Fibroblast of the aortic adventitia (primary cell): ENCODE data around the gene FMN1. TPM values are rescaled to one million over a fixed set of nuclear protein-coding genes. Genes with fewer than 3 reads are reported as not detected.

ENCODE experiments used
- DNase-seq: peaks from one replicate; pipeline ENCODE4 v3.0.0-alpha.2; 2010; ENCODE audit warnings: low read depth
- H3K4me3 ChIP-seq: 2 replicates; pipeline ENCODE4 v1.5.1; 2011; ENCODE audit warnings: low read depth, mild to moderate bottlenecking, control low read depth, low read length, moderate library complexity
- total RNA-seq: library from RNA; depleted of rRNA; stranded (reverse); fragments of >200 nt; gene quantifications from 2 replicates; pipeline ENCODE4 v1.2.3, GENCODE V29; 2012; ENCODE audit warnings: low replicate concordance
- TF ChIP-seq, protein P1 (sequence below): IDR thresholded peaks from 2 replicates; pipeline ENCODE4 v1.5.1; 2011; ENCODE audit warnings: mild to moderate bottlenecking, low read length, control low read depth, inconsistent platforms; ENCODE audit not compliant: insufficient read depth

FMN1 gene
- total RNA-seq, 1 donor: 1.1 TPM

DNA sequence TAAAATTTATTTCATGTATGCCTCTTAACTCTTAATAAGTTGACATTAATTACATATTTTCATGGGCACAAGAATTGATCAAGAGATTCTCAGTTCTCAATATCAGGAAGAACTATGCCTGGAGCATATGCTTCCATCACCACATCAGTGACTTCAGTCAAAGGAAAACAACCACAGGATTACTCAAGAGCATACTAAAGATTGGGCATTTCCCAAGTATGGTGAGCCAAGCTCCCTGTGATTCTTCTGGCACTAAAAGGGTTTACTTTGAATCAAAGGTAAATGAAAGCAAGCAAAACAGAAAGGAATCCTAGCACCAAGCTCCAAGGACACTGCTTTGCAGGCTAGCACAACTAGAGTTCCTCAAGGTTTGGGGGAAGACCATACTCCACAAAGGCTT, 44.6 kb downstream of the FMN1 start:
- TF ChIP-seq, protein P1, sequence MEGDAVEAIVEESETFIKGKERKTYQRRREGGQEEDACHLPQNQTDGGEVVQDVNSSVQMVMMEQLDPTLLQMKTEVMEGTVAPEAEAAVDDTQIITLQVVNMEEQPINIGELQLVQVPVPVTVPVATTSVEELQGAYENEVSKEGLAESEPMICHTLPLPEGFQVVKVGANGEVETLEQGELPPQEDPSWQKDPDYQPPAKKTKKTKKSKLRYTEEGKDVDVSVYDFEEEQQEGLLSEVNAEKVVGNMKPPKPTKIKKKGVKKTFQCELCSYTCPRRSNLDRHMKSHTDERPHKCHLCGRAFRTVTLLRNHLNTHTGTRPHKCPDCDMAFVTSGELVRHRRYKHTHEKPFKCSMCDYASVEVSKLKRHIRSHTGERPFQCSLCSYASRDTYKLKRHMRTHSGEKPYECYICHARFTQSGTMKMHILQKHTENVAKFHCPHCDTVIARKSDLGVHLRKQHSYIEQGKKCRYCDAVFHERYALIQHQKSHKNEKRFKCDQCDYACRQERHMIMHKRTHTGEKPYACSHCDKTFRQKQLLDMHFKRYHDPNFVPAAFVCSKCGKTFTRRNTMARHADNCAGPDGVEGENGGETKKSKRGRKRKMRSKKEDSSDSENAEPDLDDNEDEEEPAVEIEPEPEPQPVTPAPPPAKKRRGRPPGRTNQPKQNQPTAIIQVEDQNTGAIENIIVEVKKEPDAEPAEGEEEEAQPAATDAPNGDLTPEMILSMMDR: no peak
- H3K4me3 ChIP-seq: no peak overlapping the region
- peak; percentile 18 for DNase-seq

DNA sequence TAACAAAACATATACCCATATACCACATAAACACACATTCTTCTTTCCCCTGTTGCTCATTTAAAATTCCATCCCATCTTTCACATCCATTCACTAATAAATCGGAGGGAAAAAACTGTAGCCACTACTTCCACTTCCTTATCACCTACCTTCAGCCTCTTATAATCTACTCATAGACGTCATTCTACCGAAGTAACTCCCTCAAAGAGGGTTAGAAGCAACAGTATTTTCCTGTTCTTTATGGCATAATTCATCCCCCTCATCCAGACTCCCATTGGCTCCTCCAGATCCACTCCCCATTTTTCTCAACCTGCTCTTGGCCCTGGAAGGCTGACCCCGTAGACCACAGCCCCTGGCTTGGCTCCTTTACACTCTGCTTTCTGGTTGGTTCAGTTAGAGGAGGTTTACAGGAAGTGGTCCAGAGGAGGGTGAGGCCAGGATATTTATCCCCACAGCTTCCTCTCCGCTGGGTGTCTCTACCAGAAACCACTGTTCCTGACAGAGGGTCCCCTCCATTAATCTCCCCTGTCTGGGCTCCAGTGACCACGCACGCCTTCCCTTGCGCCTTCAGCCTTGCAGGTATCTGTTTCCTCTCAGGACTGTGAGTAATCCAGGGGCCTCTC, 46.3 kb downstream of the FMN1 start:
- TF ChIP-seq, protein P1: no peak
- DNase-seq: no peak
- no peak overlapping the region for H3K4me3 ChIP-seq

DNA sequence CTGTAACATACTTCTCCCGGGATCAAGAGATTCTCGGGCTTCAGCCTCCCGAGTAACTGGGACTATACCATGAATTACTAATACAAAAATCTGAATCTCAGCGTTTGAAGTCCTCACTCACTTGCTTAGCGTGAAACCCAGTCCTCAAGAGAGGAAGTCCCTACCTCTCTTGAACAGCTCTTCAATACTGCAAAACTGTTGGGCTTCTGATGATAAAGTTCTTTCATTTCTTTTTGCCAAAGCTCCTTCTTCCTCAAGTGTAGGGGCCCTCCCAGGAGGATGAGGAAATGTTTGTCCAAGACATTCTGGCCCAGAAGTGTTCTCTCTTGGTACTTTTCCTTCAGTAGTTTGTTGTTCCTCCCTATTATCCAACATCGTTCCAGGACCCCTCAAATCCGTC, 48.5 kb downstream of the FMN1 start:
- TF ChIP-seq, protein P1: no peak
- DNase-seq: no peak
- H3K4me3 ChIP-seq: no peak overlapping the region

DNA sequence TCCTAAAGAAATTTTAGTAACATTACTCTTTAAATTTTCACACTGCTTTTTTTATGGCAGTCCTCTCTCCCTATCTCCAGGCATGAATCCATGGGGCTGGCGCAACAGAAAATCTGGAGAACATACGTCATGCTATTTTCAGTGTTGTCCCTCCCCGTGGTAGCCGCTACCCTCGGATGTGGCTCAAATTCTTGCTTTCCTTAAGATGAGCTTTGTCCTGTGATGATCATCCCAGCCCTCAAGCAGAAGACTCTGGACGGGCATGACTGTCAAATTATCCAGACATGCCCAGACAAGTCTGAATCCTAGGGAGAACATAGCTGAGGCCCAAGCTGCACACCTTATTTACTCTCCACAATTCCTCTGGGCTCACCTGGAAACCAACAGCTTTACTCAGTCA, 49.1 kb downstream of the FMN1 start:
- H3K4me3 ChIP-seq: no peak overlapping the region
- DNase-seq: no peak
- TF ChIP-seq, protein P1: no peak

DNA sequence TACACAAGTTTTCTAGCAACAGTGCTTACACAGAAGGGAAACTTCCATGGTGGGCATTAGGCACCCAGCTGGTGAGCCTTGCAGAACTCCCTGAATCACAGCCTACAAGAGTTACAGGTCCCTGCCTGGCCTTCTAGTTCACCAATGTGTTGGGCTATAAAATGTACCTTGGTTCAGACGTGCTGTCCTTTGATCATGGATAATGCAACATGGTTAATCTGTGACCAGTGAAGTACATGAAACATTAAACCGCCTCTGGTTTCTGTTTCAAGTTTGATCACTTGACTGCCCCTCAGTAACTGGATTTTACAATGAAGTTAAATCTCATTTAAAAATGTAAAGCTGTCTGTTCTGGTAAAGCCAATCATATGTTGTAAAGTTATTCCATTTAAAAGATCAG, 51.8 kb downstream of the FMN1 start:
- DNase-seq: no peak
- TF ChIP-seq, protein P1: no peak
- no peak overlapping the region for H3K4me3 ChIP-seq

DNA sequence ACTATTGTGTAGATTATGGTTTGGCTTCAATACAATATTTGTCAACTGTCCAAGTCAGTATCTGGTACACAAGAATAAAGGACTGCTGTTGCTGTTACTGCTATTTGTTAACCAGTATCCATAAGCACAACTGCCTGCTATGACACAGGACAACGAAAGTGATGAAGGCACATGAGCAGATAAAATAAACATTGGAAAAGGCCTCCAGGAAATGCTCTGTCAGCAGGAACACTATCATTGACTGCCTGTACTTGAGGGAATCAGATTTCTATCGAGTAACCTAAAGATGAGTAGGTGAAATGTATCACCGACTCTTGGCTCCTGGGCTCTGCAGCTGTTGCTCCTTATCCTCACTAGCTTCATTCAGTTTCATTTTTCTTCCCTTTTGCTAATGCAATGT, 56.5 kb downstream of the FMN1 start:
- DNase-seq: no peak
- TF ChIP-seq, protein P1: no peak
- no peak overlapping the region for H3K4me3 ChIP-seq

DNA sequence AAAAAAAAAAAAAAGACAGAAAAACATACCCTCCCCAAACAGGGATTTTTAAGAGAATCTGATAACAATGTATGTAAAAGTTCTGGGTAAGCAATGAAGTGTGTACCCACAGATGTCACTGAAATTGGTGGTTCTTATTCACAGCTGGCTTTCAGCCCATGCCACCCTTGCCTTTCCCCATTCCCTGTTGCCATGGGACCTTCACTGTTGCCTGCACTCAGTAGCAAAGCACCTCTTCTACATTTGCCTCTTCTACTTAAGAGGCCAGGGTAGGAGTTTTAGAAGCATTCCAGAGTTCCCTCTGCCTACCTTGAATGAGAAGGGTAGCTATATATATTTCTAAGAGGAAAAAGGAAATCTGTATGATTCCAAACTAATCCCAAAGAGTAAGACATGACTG, 57.4 kb downstream of the FMN1 start:
- DNase-seq: no peak
- H3K4me3 ChIP-seq: no peak overlapping the region
- TF ChIP-seq, protein P1: no peak
